Astrocyte of the hippocampus (primary cell): Measurements from ENCODE around the gene FEV.

Source experiments
- DNase-seq: peaks from one replicate; pipeline ENCODE4 v3.0.0; 2011; ENCODE audit warnings: low read depth, low spot score

The FEV gene

DNA sequence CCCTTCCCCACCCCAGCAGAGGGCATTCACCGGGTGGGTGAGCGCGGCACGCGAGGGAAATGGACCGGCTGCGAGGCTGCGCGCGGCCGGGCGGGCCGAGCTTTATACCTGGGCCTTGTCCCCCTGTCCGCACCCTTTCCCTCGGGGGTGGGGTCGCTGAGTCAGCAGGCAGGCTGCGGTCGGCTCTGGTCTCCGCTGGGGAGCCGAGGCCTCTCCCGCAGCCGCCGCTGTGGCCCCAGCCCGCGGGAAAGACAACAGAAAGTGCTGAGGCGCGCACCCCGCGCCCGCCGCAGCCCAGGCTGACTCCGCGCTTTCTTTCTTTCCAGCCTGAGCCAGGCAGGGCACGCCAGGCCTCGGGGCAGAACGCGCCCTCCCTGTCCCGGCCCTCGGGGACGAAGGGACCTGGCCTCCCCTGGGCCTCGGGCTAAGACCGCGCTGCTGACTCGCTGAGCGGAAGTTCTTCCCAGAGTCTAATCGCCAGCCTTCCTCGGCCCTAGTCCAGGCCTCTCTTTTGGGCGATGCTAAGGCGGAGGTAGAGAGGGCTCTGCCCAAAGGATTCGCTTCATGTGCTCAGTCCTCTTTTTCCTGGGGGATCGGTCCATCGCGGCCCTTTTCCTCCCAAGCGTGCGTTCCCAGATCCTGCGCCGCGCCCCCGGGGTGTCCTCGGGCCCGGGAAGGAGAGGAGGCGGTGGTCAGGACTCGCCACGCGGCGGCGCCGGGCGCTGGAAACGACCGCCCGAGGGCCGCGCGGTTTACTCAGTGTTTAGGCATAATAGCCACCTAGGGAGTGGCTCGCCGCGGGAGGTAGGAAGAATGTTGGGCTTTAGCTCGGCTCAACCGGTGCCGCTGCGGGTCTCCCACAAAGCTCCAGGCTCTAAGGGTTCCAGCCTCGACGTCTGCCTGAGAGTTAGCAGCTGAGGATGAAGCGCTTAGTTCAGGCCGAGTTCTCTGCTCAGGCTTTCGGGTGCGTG lies 8.6 kb upstream of the FEV start, which contains the start of gene CRYBA2:
Gene CRYBA2, minus strand, starts transcription at position 78 of the 971 bp plus-strand sequence. CDS start 246 bp downstream, outside the sequence.
- DNase-seq: peak; percentile 50

DNA sequence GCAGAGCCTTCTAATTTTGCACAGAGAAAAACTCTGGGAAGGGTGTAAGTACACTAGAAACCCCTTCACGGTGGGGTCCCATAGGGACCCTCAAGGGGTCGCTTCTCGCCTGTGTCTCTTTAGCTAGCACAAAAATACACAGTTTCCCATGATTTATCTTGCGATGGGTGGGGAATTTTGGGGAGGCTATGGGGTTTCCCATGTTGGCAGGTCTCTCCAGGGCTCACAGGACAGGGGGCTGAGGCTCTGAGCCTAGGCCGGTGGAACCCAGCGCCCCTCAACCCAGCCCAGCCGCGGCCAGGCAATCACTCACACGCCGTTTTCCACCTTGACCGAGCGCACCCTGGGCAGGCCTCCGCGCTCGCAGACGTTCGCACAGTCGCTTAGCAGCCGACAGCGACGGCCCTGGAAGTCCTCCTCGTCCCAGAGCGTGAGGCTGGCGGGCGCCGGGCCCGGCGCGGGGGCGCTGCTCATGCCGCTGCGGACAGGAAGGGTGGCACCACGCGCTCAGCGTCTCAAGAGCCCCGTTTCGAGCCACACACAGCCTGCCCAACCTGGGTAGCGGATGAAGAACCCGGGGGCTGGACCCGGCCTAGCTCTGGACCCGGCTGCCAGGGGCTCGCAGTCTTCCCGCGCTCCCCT lies 7.8 kb upstream of the FEV start:
- DNase-seq: peak; percentile 28

DNA sequence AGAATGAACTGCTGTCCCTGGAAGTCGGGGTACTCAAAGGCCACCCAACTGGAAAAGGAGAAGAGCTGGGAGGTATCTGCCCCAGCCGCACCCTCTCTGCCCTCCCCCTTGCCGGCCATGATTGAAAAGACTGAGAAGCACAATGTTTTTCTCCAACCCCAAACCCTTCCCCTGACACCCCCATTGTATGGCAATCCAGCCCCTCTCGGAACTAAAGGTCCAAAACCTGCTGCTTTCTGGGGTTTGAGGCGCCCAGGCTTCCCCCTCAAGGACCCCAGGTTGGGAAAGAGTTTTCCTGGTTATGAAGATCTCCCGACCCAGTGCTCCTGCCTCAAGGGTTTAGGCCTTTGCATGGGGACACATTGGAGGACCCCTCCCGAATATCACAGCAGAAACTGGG lies 7.2 kb upstream of the FEV start:
- DNase-seq: no peak

DNA sequence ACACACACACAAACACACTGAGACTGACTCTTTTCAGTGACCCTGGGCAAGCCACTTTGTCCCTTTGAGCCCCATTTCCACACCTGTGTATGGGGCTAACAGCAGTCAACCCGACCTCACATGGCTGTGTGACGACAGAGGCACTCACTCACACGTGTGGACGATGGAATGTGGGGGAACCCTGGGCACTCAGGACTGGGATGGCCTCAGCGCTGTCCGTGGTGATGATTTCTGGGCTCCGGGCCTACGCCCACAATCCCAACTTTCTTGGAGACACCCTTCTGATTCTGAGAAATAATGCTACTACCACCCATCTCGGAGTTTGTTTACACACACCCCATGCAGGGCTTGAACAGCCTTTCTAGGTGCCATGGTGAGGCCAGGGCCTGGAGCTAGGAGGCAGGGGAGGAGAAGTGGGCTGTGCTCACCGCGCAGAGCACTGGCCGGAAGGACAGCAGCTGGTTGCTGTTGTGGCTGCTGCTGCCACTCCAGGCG lies 6.7 kb upstream of the FEV start:
- DNase-seq: peak; percentile 47

DNA sequence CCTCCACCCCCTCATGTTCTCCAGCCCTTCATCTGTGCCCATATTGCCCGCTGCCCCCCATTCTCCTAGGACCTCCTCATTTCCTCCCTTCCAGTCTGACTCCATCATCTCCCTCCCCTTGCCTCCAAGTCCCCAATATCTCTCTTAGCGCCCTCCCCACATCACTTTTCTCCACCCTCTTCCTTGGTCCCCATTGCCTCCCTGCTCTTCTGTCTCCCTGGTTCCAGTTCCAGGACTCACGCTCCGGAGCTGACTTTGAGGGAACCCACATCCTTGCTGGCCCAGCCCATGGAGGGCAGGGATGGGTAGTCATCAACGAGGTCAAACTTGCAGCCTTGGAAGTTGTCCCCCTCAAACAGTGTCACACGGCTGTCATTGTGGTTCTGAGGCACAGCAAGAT lies 5.6 kb upstream of the FEV start:
- no peak for DNase-seq

DNA sequence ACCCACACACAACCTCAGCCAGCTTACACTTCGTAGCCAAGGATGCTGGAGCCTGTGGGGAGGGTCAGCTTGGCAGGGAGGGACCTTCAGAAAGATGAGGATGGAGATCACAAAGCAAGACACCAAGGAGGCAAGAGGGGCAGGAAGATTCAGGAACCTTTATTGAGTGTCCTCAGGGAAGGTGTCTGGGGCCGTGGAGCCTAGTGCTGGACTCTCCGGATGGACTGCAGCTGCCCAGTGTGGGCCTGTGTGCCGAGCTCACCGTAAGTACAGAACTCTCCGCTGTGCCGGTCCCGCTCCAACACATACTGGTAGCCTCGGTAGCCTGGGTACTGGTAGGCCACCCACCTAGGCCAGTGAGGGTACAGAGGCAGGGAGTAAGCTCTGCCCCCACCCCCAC lies 5.1 kb upstream of the FEV start:
- DNase-seq: no peak

DNA sequence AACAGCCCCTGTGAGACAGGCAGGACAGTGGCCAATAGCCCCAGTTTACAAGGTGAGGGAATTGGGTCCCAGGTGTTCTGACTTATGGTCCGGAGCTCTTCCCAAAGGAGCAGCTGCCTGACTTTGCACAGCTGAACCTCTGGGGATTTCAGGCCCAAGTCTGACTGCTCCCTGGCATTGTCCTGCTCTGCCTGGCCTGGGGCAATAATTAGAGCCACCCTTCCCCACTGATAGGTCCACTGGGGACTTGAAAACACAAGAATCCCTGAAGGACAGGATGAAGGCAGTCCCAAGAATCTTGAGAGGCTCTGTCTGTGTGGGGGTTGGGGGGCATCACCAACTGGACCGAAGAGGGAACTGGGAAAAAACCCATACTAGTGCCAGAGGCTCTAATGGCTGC lies 3.7 kb upstream of the FEV start:
- DNase-seq: no peak

DNA sequence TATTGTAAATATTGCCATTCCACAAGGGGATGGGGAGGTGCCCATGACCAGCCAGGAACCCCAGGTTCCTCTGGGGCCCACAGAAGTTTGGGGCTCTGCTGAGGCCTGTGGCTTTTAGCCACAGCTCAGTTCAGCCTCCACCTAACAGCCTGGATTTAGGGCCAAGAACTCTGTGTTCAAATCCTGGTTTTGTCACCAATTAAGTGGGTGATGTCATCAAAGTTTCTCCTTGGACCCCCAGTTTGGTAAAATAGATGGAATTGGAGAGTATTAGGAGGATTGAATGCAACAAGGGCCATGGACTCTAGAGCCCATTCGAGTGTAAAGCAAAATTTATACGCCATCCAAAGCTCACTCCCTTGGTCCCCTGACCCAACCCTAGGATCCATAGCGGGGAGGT lies 3.2 kb upstream of the FEV start:
- no peak for DNase-seq

DNA sequence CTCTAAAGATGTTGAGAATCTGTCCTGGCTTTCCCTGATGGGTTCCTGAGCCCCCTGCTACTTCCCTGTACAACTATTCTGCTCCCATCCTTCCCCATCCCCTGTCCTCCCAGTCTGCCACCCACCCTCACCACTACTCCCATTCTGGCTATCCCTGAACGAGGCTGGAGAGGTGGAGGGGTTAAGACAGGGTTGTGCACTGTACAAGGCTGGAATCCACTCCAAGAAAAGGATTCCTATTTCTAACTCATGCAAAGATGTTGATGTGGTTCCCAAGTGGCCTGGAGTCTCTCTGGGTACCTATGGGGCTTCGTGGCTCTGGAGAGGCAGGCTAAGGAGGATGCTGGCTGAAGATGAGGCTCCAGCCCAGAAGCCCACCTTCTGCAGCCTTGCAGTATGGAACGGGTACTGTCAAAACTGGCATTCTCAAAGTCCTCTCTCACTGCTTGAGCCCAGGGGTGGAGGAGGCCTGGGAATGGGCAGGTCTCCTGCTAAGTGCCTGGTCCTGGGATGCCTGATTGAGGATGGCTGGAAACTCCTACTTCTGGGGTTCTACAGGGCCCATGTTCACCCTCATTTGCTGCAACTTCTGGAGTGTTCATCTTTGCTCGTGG lies 1.3 kb upstream of the FEV start:
- DNase-seq: no peak

DNA sequence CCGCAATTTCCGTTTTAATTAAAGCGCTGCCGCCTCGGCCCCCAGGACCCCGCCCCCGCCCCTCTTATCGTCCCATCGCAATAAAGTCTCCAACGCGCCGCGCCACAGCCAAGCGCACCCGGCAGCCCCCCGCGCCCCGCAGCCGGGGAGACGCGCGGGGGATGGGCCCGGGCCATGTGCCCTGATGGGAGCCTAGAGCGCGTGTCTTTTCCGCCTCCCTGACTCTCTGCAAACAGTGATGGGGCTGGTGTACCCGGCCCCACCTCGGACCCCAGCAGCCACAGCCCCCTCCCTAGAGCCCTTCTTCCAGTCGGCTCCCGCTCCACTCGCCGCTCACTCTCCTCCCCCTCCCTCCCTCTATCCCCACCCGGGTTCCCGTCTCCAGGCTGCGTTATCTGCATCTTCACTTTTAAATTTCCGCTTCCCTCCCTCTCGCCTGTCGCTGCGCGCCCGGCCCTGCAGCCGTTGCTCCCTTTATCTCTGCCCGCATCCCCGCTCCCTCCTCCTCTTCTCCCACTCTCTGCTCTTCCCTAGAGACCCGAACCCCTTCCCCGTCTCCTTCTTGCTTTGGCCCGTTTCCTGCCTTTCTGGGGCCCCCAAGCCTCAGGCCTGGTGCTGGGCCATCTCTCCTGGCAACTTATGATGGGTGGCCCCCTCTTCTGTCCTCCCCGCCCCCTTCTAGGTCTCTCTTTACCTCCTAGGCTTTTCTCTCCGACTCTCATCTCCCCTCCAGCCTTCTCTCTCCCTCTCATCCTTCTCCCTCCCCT lies 524 bp upstream of the FEV start:
- DNase-seq: no peak

DNA sequence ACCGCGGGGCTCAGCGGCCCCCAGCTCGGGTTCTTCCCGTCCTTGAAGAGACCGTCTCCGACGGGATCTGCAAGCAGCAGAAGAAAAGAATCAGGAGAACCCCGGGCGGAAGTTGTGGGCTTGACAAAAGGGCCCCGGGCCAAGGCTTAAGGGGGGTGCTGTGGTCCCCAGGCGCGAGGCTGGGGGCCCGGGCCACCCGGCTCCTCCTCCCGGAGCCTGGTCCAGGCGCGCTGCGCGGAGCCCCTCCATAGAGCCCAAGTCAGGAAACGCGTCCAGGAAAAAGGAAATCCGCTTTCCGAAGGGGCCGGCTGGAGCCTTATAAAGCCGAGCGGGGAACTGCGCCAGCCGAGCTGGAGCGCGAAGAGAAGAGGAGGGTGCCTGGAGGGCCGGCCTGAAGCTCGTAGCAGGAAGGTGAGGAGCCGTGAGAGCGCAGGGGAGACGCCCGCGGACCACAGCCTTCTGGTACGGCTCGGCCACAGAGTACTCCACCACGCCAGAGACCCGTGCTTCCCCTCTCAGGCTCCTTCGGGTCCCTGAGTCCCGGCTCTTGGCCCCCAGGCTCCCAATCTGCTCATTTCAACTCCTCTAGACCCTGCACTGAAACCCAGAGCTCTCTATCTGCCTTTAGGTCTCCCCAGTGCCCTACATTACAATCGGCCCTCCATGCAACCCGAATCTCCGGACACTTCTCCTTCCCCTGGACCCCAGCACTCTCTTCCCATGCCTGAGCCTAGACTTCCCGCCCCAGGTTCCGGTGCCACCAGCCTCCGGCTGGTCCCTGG lies 554 bp downstream of the FEV start:
- no peak for DNase-seq

DNA sequence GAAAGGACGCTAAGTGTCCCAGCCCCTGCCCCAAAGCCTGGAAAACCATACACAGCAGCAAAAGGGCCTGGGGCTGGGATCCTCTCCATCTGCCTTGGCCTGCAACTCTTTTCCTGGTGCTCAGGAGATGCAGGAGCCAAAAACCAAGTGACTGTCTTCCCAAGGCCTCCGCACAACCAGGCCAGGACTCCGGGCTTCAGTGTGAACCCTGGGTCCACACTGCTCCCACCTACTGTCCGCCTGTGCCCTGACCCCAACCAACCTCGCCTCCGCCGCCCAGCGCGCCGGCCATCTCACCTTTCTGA lies 1.1 kb downstream of the FEV start:
- no peak for DNase-seq

DNA sequence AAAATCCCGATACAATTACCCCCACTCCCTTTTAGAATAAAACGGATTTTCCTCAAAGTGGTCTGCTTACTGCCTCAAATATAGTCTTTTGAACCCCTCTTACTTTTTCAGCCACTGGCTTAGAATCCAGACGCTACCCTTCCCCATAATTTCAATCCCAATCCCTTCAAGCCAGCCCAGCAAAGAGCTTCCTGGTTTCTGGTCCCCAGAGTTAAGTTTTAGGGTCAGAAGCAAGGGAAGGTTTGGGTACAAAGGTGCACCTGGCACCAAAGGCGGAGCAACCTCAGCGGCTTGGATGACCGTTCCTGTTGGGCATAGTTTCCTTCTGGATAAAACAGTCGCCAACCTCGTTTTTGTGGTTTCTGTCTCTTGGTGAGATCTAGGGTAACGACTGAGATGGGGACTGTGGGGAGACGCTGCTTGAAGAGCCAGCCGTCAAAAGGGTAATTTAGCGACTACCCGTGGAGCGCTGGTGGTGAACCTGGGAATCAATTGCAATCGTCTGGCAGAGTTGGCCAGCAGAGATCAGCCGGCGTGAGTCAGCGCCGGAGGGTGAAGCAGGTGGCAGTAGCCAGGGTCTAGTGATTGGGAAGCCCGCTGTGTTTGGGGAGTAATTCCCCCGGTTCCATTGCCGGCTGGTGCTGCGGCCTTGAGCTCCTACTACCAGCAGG lies 1.6 kb downstream of the FEV start:
- no peak for DNase-seq

DNA sequence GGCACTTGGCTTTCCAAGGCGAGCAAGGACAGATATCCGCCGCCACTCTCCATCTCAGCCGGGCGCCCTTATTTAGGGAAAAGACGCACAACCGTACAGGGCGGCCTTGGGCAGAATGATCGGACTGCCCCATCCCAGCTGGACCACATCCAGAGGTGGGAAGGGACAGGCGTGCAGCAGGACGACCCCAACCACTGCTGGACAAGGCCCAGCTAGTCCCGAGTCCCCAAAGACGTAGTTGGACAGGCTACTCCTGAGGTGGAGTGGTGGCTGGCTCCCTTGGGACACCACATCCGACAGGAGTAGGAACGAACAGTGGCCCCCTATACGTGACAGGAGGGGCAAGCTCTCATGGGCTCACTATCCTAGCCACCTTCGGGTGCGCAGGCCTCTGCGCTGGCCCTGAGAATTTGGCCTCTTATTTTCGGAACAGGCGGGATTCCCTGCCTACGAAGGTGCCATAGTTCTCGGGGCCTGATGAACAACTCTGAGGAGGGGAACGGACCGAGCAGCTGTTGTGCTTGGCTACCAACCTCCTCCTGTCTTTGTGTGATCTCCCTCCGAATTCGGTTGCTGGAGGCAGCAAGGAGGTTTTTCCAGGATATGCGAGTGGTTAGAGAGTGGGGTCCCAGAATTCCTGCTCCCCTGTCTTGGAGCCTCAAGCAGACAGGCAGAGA lies 2.3 kb downstream of the FEV start:
- no peak for DNase-seq

DNA sequence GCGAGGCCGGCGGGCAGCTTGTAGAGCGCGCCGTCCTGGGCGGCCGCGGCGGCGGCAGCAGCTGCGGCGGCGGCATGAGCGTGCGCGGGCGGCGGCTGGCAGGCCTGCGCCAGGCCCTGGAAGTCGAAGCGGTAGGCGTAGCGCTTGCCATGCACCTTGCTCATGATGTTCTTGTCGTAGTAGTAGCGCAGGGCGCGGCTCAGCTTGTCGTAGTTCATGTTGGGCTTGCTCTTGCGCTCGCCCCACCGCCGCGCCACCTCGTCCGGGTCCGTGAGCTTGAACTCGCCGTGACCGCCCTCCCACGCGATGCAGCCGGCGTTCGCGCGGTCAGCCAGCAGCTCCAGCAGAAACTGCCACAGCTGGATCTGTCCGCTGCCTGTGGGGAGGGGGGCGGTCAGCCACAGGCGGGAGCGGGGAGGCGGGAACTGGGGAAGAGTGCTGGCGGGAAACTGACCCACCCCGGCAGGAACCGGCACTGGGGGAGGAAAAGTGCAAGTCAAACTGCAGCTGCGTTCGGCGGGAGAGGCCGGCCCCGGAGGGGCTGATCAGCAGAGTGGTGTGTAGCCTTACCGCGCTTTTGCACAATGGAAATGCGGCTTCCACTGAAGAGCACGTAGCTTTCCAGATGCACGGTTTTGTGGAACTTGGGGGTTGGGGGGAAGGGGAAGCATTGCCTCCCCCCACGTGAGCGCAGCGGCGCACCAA lies 3.0 kb downstream of the FEV start:
- peak; percentile 43 for DNase-seq

DNA sequence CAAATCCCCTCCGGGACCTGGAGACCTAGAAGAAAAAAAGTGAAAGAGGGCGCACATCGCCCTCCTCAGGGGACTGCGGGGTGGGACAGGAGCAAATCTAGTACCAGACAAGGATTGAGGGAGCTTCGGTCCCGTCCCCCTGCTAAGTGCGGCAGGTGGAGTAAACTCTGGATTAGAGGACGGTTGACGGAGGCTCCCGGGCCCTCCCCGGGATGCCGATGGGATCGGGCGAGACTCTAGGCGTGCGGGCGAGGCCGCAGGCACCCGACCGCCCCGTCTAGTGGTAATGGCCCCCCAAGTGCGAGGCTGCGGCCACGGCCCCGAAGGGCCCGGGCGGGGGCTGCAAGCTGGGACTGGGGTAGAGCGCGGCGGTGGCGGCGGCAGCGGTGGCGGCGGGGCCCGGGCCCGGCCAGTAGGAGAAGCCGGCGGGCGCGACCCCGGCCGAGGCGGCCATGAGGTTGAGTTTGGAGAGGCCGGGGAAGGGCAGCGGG lies 3.5 kb downstream of the FEV start:
- DNase-seq: no peak

DNA sequence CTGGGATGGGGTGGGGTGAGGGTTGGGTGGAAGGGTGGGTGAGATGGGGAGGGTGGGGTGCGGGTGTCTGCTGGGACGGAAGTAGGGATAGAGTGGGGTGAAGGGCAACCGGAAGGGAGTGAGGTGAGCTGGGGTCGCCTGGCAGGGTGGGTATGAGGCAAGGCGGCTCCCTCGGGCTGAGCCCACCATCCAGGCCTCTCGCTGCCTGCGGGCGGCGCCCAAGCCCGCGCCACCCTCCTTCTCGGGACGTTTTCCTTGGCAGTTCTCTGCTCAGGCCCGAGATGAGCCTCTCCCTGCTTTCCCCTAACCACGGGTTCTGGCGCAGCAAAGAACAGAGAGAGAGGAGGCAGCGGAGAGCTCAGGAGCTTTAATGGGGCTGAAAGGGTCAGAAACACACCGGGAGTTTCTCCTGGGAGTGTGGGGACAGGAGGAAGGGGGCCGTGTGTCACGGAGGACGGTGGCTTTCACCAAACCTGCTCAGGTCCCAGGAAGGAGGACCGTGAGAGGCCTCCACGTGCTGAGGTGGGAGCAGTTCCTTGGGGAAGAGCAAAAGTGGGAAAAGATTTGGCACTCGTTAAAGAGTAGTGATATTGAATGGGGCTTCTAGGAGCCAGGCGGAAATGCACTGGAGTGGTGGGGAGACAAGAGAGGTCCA lies 4.1 kb downstream of the FEV start:
- no peak for DNase-seq
